HG02642 (cell line): ENCODE results near the gene NTRK3.
"Not testable (repeated sequence)": the region's sequence is repeated elsewhere in the genome, so short reads cannot be mapped to it uniquely, and the experiment has no call there.

ENCODE experiments used
- ATAC-seq: cut with Tn5 transposase; IDR thresholded peaks from one replicate; pipeline ENCODE4 v1.9.1; 2021; ENCODE audit warnings: mild to moderate bottlenecking; ENCODE audit not compliant: unreplicated experiment, poor library complexity

Gene NTRK3

DNA sequence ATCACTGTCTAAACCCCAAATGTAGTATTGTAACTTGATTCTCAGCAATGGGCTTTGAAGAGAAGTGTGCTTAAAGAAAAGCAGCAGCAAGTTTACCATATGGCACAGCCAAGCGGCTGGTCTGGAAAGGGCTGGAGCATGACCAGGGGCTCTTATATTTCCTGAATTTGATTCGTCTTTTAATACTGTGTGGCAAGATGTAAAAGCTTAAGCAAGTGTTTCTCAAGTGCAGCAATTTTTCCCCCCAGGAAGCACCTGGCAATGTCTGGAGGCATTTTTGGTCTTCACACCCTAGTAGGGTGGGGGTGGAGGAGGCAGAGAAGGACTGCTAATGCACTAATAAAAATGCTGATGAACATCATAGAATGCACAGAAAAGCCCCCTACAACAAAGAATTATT is 397.9 kb downstream of the NTRK3 start:
- no peak for ATAC-seq

DNA sequence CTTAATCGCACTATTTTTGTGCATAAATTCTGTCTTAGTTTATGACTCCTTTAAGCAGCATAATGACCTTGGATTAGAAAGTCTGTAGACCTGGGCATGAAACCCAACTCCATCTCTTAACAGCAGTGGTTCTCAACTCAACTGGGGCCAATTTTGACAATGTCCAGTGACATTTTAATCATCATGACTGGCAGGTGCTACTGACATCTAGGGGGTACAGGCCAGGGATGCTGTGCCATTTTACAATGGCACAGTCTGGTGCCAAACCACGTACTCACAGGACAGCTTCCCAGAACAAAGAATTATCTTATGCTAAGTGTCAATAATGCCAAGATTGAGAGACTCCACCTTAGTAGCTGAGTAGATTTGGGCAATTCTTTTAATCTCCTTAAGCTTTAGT is 405.0 kb downstream of the NTRK3 start:
- ATAC-seq, result no peak

DNA sequence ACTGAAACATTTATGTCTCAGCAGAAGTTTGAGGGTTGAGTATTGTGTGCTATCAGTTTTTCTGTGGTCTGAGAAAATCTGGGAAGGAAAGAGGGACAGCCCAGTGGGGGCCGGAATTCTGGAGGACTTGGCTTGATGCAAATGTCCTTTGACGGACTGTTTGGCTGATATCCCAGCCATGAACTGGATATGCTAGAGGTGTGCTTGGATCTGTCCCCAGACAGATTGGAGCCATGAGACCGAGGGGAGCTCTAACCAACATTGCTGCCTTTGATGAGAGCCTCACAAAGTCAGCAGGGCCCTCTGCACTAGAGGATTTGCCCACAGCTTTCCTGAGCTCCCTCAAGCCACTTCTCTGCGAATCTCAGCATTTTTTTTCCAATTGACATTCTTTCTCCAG is 405.6 kb downstream of the NTRK3 start:
- ATAC-seq, result no peak

DNA sequence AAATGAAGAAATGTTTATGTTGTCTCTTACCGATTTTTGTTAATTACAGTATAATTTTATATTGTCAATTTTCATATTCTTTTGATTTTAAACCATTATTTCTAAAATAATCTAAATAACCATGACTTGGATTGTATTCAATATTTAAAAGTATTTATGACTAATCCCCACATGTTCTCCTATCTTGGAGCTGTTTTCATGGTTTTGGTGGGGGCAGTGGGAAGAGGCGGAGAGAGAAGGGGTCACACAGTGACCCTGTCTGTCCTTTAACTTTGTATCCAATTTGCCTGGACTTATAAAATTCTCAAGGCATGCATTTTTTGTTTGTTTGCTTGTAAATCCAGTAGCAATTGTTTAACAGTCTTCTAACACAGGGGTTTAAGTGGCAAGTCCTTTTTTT is 407.4 kb downstream of the NTRK3 start:
- no peak for ATAC-seq

DNA sequence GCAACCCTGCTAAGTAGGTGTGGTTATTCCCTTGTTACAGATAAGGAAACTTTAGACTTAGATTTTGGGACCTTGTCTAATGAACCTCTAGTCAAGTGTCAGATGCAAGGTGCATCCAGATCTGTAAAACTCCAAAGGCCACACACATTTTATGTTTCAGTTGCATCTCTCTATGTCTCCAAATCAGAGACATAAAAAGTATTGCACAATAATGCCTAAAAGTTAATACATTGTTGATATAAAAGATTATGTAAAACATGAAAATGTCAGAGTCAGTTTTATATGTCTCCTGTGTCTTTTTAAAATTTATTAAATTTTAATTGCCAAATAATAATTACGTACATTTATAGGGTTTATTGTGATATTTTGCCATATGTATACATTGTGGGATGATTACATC is 408.5 kb downstream of the NTRK3 start:
- ATAC-seq, result no peak

DNA sequence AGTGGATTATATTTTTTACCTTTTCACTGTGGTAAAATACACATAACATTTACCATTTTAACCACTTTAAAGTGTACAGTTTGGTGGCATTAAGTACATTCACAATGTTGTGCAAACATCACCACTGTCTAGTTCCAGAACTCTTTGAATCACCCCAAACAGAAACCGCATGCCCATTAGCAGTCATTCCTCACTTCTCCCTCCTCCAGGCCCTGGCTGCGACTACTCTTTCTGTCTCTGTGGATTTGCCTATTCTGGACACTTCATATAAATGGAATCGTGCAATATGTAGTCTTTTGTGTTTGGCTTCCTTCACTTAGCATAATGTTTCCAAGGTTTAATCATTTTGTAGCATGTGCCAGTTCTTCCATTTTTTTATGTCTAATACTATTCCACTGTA is 409.8 kb downstream of the NTRK3 start:
- no peak for ATAC-seq

DNA sequence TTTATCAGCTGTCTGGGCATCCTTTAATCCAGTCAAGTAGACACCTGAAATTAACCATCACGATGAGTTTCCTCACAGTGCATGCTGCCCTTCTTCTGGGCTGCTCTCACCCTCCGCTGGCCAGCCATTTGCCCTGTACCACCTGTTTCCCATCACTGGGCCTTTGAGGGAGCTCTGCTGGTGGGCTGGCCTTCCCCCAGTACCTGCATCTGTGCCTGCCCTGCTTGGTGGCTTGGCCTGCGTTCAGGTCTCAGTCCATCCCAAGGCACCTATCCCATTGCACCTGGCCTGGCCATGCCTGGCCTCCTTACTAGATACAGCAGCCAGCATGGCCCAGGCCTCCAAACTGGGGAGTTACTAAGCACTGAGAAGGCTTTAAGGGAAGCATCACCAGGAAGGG is 413.2 kb downstream of the NTRK3 start:
- ATAC-seq, result no peak

DNA sequence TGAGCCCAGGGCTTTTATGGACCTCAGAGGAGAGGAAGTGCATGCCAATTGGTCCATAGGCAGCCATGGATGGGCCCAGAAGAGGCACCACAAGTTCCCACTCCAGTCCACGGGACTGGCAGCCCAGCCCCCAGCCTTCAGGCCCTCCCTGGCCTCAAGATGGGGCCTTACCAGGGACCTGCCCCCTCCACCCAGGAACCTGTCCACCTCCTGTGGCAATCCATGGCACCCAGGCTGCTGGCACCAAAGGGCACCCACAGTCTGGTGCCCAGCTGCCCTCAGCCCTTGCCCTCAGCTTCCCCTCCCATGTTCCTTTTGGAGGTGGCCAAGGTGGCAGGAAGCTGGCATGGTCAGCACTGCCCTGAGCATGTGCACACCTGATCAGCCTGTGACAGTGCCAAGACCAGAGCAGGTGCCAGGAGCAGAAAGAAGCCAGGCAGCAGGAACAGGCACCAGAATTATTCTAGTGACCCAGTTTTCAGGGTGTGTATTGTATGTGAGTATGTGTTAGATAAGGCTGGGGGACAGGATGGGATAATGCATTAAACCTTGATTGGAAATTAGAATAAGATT is 415.0 kb downstream of the NTRK3 start:
- no peak for ATAC-seq

DNA sequence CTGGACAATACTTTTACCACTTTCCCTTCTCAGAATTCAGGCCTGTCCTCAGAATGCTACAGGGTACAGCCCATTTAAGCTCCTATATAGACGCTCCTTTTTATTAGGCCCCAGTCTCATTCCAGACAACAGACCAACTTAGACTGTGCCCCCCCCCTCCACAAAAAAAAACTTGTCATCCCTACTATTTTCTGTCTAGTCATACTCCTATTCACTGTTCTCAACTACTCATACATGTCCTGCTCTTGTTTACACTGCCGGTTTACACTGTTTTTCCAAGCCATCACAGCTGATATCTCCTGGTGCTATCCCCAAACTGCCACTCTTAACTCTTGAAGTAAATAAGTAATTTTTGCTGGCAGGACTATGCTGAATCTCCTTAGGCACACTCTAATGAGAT is 420.7 kb downstream of the NTRK3 start:
- not testable (repeated sequence) for ATAC-seq

DNA sequence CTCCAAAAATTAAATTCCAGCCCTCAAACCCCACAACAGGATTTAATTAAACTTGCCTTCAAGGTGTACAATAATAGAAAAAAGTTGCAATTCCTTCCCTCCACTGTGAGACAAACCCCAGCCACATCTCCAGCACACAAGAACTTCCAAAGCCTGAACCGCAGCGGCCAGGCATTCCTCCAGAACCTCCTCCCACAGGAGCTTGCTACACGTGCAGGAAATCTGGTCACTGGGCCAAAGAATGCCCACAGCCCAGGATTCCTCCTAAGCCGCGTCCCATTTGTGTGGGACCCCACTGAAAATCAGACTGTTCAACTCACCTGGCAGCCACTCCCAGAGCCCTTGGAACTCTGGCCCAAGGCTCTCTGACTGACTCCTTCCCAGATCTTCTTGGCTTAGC is 423.2 kb downstream of the NTRK3 start:
- not testable (repeated sequence) for ATAC-seq

DNA sequence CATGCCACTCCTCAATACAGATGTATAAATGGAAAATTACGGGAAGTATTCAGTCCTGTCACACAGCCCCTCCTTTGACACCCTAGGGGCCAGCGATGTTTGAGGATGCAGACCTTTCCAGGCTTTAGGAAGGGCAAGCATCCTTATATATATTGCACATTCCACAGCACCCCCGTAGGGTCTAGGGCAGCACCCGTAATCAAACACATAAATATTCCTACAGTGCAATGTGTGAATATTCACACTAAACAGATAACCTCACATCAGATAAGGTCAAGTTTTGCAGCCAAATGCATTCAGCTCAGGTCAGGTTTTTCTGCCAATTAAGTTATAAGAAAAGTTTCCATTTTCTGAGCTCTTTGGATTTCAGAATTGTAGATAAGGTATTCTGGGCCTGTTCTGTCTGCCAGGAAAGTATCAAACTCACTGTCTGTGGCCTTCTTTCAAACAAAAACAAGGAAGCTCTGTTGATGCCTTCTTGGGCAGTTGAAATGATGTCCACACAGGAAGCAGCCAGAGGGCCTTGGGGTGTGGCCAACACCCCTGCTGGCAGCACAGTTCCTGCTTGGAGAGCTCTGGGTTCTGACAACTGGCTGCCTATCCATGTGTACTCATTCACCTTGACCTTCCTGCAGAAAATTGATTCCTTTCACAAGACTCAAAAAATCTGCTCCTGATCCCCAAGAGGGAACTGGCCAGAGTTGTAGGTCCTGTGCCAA is 427.0 kb downstream of the NTRK3 start:
- ATAC-seq, result no peak

DNA sequence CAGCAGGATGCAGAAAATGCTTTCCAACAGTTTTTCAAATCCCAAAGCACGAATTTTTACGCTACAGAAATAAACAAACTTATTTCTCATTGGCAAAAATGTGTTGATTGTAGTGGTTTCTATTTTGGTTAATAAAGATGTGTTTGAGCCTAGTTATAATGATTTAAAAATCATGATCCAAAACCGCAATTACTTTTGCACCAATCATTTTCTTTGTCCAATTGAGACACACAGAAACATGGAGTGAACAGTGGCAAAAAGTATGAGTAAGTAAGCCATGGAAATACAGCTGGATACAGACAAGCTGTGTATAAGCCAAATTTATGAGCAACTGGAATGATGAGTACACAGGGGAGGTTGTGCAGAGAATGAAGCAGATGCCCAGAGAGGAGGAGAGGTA is 427.9 kb downstream of the NTRK3 start:
- no peak for ATAC-seq

DNA sequence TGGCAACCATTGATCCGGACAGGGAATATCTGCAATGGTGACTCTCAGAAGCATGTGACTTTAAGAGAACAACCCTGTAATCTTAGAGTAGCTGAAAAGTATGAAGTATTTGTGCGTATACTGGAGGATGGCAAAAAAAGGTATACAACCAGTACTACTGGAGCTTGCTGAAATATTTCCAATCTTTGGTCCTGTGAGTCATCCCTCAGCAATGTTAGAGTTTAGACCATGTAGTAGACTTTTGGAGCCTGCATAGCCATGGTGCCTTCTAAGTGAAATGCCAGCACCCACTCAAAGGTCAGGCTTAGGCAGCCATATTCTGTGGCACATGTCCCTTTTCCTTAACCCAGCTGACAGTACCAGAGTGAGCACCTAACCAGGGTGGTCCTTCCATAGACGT is 429.4 kb downstream of the NTRK3 start:
- ATAC-seq, result no peak

DNA sequence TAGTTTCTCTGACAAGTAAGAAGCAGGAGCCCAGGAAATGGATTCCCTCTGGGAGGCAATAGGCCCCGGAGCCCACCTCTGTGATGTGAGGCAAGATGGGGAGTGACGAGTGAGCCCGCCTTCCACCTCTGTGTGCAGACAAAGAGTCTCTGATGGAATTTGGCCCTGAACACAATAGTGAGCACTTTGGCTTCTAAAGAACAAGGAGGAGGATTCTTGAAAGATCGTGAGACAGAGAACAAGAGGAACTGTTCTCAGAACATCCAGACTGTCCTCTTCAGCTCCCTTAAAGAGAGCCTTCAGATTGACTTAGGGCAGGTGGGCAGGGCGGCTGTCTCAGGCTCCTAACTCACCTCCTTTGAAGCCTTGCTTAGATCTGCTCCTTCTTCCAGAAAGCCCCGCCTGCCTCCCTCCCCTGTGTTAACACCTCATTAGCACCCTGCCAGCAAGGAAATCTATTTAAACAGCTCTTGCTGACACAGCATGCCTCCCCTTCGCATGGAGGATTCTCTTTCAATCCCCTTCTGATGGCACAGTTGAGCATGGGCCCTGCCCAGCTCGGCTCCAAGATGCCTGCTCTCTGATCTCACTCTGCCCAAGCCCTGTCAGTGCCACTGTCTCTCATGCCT is 430.3 kb downstream of the NTRK3 start:
- no peak for ATAC-seq

DNA sequence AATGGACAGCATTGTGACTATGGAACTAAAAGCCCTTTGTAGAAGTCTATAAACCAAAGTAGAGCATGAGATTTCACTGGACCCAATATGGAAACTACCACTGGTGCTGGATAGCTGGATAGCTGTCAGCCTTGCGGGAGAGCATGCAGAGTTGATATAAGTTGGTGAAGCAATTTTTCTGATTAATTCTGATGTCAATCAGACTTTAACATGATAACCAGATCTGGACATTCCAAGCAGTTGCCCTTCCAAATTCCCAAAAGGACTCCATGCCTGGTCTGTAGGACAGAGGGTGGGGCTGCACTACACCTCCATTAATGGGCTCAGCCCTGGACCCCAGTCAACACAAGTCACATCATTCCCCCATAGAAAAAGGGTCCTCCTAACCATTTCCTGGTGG is 437.8 kb downstream of the NTRK3 start:
- no peak for ATAC-seq

DNA sequence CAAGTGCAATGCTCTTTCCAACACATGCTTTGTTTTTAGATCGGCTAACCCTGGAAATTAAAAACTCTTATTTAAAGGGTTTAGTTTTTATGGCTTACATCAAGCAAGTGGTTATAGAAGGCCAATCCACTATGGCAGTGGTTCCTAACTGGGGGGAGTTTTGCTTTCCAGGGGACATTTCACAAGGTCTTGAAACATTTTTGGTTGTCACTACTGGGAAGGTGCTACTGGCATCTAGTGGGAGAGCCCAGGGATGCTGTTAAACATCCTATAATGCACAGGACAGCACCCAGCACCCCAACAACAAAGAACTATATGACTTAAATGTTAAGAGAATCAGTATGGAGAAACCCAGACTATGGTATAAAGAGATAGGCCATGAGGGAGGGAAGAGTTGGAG is 439.0 kb downstream of the NTRK3 start:
- ATAC-seq, result no peak

DNA sequence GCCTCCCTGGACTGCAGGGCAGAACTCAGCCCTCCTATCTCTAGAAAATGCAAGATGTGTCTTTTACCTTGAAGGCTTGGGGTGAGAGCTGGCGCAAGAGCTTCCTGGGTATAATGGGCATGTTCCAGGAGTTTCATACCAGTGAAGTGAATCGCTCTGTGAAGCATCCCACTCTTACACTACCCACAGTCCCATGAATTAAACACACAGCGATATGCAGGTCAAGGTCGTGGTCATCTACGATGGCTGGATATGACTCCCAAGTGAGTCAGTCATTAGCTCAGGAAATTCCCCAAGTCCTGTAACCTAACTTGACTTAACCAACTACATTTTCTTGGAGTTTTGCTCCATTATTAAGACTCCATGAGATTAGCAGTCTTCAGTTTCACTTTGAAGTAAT is 439.7 kb downstream of the NTRK3 start:
- ATAC-seq, result no peak

DNA sequence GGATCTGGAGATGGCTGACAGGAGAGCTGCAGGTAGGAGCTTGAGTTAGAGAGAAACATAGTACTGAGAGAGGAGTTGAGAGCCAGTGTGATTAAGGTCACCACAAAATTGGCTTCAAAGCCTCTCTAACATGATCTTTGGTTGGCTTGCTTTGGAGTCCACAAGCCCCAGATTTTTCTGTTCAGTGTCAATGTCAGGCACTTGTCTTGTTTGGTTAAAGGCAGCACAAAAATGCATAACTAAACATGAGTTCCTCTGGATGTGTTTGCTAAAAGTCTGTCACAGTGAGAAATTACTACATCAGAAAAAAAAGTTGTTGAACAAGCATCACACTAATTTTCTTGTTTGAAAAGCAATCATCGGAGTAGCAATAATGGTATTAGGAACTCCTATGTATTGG is 440.5 kb downstream of the NTRK3 start:
- ATAC-seq, result no peak
